Measurements from ENCODE around the gene ALDOA.

ALDOA gene

DNA sequence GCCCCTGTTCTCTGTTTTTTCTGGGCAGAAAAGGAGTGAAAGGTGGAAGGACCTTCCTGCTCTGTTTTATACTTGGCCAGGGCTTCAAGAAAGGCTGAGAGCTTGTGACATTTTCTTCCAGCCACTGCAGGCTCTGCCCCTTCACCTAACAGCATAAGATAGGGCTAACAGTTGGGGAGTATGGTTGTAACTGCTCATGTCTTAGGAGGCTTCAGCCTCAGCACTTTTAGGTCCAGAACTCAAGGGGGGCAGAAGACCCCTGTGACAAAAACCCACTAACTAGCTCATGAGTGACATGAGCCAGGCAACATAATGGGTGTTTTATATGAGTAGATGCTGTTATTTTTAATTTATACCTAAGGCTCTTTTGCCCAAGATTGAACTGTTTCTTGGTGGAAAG, 4.9 kb downstream of the ALDOA start:
- DNase-seq: no peak

GRCh38 chr16:30075503-30076275, 10.1 kb downstream of the ALDOA start, which contains the start of gene PPP4C:
Gene PPP4C (plus strand): TSS chr16:30075994. CDS start chr16:30076378, 384 bp downstream.
- peak; percentile 88 to 89 for DNase-seq

GRCh38 chr16:30076276-30076791, 10.8 kb downstream of the ALDOA start:
- DNase-seq: peak in 1 of 2 donors; percentile 26

GRCh38 chr16:30077656-30078055, 12.1 kb downstream of the ALDOA start:
- no peak for DNase-seq

- no peak for DNase-seq
Measured at GRCh38 chr16:30078744-30079143, 13.2 kb downstream of the ALDOA start.

- DNase-seq: no peak
Measured at GRCh38 chr16:30079480-30079879, 13.9 kb downstream of the ALDOA start.

- DNase-seq: no peak
Measured at GRCh38 chr16:30082545-30083090, 17.1 kb downstream of the ALDOA start.

DNA sequence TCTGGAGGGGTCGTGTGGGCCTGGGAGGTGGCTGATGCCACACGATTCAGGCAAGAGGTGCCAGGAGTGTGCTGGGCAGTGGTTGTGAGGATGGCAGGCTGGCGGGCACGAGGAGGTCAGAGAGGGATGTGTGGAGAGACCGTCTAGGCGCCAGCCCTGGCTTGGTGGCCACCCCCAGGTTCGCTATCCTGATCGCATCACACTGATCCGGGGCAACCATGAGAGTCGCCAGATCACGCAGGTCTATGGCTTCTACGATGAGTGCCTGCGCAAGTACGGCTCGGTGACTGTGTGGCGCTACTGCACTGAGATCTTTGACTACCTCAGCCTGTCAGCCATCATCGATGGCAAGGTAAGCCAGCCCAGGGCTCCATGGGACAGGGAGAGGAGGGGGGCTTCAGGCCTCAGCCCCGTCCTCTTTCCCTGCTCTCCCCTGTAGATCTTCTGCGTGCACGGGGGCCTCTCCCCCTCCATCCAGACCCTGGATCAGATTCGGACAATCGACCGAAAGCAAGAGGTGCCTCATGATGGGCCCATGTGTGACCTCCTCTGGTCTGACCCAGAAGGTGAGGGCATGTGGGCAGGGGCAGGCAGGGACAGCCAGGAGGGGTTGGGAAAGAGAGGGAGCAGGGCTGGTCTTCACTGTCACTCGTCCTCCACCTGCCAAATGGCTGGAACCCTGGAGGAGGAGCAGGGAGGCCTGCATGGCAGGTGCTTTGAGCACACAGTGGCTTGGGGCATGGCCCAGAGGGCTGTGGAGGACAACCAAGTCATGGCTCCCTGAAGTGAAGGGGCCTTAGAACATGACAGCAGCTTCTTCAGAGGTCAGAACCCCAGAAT, 17.9 kb downstream of the ALDOA start:
- no peak for DNase-seq

DNA sequence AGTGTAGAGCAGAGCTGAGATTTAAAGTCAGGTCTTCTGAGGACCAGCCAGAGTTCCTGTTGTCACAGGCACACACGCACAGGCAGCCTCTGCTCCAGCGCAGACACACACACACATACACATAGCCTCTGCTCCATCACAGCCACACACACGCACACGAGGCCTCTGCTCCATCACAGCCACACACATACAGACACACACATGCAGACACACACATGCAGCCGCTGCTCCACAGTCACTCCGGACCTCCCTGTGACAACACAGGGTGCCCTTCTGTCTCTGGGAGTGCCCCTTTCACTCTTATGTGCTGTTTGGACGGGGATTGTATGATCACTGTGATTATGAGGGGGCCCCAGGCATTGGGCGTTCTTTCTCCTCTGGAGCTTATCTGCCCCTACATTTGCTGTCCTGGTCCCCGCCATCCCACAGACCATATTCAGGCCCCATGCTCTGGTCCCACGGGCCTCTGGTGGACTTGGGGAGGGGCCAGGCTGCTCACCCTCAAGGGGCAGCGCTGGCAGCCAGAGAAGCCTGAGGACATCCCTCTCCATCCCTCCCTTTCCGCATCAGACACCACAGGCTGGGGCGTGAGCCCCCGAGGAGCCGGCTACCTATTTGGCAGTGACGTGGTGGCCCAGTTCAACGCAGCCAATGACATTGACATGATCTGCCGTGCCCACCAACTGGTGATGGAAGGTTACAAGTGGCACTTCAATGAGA, 18.7 kb downstream of the ALDOA start:
- DNase-seq: no peak

DNA sequence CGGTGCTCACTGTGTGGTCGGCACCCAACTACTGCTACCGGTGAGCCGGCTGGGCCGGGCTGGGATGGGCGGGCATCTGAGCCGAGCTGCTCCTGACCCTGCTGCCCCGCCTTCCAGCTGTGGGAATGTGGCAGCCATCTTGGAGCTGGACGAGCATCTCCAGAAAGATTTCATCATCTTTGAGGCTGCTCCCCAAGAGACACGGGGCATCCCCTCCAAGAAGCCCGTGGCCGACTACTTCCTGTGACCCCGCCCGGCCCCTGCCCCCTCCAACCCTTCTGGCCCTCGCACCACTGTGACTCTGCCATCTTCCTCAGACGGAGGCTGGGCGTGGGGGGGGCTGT, 19.2 kb downstream of the ALDOA start:
- DNase-seq: no peak

DNA sequence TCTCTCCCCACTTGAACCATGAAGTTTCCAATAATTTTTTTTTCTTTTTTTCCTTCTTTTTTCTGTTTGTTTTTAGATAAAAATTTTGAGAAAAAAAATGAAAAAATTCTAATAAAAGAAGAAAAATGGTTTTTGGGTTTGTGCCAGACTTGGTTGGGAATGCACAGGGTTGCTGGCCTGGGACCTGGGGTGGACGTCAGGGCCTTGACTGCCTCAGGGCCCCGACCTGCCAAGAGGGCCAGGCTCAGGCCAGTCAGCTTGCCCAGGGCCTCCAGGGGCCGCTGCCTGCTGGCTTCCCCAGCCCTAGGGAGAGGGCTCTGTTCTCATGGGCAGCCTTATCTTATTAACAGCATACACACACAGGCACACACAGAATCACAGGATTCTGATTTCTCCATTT, 19.7 kb downstream of the ALDOA start:
- DNase-seq: no peak

GRCh38 chr16:30085820-30086219, 20.3 kb downstream of the ALDOA start:
- no peak for DNase-seq

DNA sequence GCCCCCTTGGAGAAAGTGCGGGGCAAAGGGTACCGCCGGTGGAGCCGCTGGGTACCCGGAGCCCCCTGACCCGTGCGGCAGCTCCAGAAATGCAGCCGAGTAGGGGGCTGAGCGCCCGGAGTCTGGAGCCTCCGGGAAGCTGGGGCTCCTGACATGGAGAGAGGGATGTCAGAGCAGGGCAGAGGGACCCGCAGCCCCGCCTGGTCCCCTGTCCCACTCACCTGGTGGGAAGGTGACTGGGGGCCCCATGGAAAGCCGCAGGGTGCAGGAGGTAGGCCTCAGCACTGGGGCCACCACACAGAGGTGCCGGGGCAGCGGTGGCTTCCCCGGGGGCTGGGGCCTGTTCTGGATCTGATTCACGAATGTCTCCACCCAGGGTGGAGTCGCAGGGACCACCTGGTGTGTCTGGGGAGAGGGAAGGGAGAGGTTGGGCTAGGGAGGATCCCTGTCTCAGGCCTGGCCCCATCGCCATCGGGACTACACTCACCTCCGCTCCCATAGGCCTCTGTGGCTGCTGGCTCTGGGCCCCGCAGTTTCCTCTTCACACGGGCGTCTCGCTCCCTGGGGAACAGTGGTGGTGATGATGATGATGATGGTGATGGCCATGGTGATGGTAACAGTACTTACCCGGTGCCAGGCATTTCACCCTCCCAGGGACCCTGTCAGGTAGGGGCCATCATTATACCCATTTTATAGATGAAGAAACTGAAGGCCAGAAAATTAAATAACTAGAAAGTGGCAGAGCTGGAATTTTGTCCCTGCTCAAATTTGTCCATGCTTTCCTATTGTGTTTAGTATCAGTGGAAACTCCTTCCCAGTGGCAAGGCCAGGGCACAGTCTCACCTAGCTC, 21.0 kb downstream of the ALDOA start:
- DNase-seq: no peak

- peak in 1 of 2 donors; percentile 59 for DNase-seq
Measured at GRCh38 chr16:30087181-30087898, 21.8 kb downstream of the ALDOA start.

- DNase-seq: no peak
Measured at GRCh38 chr16:30088237-30088831, 22.8 kb downstream of the ALDOA start.

GRCh38 chr16:30088832-30089624, 23.5 kb downstream of the ALDOA start:
- no peak for DNase-seq

GRCh38 chr16:30090610-30091331, 25.2 kb downstream of the ALDOA start:
- DNase-seq: no peak

DNA sequence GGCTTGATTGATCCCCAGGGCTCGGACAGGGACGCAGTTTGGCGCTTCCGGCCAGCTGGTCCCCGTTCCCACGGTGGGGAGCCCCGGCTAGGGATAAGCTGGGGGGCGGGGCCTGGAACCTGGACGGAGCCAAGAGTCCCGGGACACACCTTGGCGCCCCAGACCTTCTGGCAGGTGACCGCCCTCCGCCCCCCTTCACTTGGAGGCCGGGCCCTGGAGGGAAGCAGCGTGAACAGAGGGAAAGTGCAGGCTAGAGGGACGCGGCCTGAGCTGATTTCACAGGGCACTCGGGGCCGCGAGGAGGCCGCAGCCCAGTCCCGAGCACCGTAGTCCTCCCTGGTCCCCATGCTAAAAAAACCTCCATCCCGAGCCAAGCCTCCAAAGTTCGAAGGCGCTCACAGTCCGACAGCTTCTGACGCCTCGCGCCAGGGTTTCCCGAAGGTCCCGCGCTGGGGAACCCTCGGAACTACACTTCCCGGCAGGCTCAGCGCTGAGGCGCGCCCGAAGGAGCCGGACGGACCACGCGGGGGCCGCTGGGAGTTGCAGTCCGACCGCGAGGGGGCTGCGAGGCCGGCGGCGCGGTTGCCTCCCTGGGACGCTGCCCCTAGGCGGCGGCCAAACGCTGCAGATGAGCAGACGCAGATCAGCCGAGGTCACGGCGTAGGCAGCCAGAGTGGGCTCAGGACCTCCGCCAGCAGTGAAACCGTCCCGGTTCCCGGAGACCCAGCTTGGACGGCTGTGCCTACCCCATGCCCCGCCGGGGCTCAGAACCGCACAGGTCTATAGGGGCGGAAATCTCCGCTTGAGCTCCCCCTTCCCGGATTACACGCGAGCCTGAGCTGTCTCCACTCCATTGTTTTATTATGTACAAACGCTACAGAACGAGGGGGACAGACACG, 26.2 kb downstream of the ALDOA start, which contains the start of gene TBX6:
TSS of gene TBX6 (minus strand) at position 451 of the 899 bp plus-strand sequence. CDS start 731 bp downstream, outside the sequence.
- DNase-seq: peak; percentile 93 to 94
